GM12875 (cell line): ENCODE data around the gene EPHB2.

Experiments
- H3K4me3 ChIP-seq: one replicate; pipeline ENCODE4 v1.5.1; 2011; ENCODE audit warnings: low read depth, low read length, control low read depth
- TF ChIP-seq, protein P1 (sequence below): IDR thresholded peaks from 2 replicates; pipeline ENCODE4 v1.5.1; 2011; ENCODE audit warnings: low read depth, mild to moderate bottlenecking, control low read depth, inconsistent platforms, low read length, moderate library complexity, borderline replicate concordance; ENCODE audit not compliant: insufficient read depth

The EPHB2 gene

GRCh38 chr1:22914633-22915217 lies 204.1 kb downstream of the EPHB2 start:
- no peak overlapping the region for H3K4me3 ChIP-seq
- TF ChIP-seq, protein P1, sequence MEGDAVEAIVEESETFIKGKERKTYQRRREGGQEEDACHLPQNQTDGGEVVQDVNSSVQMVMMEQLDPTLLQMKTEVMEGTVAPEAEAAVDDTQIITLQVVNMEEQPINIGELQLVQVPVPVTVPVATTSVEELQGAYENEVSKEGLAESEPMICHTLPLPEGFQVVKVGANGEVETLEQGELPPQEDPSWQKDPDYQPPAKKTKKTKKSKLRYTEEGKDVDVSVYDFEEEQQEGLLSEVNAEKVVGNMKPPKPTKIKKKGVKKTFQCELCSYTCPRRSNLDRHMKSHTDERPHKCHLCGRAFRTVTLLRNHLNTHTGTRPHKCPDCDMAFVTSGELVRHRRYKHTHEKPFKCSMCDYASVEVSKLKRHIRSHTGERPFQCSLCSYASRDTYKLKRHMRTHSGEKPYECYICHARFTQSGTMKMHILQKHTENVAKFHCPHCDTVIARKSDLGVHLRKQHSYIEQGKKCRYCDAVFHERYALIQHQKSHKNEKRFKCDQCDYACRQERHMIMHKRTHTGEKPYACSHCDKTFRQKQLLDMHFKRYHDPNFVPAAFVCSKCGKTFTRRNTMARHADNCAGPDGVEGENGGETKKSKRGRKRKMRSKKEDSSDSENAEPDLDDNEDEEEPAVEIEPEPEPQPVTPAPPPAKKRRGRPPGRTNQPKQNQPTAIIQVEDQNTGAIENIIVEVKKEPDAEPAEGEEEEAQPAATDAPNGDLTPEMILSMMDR, result no peak

DNA sequence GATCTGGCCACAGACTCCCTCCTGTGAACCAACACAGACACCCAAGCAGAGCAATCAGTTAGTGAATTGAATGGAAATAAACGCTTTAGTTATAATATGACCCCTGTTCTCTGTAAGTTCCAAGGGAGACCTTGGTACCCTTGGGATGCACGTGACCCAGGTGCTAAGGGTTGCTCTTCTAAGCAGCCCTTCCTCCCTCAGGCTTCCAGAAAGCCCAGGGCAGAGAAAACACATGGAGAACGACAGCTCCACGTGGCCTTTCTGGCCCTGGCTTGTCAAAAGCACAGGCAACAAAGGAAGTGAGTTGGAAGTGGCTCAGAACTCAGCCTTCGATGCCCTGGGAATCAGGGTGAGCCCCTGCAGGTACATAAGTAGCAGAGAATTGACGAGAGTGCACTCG lies 204.6 kb downstream of the EPHB2 start:
- H3K4me3 ChIP-seq, result no peak overlapping the region
- TF ChIP-seq, protein P1, result no peak

- H3K4me3 ChIP-seq, result no peak overlapping the region
- TF ChIP-seq, protein P1, result no peak
Observed at GRCh38 chr1:22915816-22916470, 205.3 kb downstream of the EPHB2 start.

GRCh38 chr1:22916471-22916820 lies 205.8 kb downstream of the EPHB2 start:
- H3K4me3 ChIP-seq, result no peak overlapping the region
- TF ChIP-seq, protein P1, result no peak

GRCh38 chr1:22917989-22918388 lies 207.3 kb downstream of the EPHB2 start:
- TF ChIP-seq, protein P1, result no peak
- H3K4me3 ChIP-seq, result no peak overlapping the region

DNA sequence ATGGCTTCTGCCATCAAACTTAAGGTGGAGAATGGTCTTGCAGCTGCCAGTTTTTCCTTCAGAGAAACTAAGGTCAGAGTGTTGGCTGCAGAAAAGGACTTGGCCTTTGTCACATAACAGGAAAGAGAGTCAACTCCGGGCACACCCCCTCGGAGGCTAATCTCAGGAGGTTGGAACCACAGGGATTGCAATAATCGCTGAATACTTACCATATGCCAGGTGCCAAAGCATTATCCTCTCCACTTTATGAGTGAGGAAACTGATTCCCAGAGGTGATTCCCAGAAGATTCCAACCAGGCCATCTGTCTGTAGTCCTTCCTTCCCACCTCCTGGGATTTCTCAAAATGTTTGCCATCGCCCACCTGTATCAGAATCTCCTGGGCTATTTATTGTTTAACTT lies 208.0 kb downstream of the EPHB2 start:
- TF ChIP-seq, protein P1, result no peak
- H3K4me3 ChIP-seq, result no peak overlapping the region

DNA sequence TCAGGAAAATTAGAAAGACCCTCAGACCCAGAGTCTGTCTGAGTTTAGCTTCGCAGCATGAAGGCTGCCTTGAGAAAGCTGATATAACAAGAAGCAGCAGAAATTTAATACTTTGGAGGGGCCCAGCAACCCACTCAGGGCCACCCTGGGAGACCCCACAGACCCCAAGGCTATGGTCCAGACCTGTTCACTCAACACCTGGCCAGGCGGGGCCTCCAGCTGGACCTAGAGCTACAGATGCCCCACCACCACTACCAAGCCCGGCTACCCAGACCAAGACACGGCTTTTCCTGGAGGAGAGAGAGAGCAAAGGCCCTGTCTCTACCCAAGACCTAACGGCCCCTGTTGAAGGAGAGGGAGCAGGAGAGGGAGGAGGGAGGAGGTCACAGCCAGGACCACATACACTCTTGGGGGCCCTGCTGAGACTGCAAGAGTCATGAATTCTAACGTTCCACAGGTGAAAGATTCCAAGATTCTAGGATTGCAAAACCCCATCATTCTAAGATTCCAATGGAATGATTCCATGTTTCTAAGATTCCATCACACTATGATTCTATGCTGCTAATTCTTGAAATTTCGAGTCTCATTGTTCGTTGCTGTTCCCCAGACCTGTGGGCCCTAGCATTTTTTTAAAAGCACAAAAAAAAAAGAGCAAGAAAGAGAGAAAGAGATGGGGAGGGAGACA lies 208.8 kb downstream of the EPHB2 start:
- H3K4me3 ChIP-seq, result no peak overlapping the region
- TF ChIP-seq, protein P1, result no peak
